ENCODE results near the gene DKKL1.
"Not testable (repeated sequence)": the region's sequence is repeated elsewhere in the genome, so short reads cannot be mapped to it uniquely, and the experiment has no call there.

DKKL1 gene

DNA sequence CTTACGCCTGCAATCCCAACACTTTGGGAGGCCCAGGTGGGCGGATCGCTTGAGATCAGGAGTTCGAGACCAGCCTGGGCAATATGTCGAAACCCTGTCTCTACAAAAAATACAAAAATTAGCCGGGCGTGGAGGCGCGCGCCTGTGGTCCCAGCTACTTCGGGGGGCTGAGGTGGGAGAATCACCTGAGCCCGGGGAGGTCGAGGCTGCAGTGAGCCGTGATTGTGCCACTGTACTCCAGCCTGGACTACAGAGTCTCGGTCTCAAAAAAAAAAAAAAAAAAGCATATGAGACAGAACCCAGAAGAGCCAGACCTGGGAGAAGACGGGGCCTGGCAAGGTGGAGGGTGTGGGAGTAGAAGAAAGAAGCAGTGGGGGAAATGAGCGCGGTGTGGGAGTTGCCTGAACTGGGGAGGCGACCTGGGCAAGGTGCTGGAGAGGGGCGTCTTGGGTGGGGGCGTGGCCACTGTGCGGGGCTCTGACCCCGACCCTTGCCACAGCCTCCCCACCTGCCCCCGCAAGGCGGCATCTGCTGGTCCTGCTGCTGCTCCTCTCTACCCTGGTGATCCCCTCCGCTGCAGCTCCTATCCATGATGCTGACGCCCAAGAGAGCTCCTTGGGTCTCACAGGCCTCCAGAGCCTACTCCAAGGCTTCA is 533 bp downstream of the DKKL1 start:
- Histone ChIP-seq H2AFZ (ENCODE audit: low read length, unreplicated experiment) (peak overlapping the region; percentile 43), H3K4me1 (ENCODE audit: control insufficient read depth, insufficient read depth, low read length, unreplicated experiment) (no peaks in the 10 kb centered on the region), H3K79me2 (ENCODE audit: control insufficient read depth, insufficient read depth, low read length, unreplicated experiment) (no peaks in the 10 kb centered on the region), H3K36me3 (ENCODE audit: insufficient read depth, low read length) (no peaks in the 10 kb centered on the region), H3K27ac (ENCODE audit: low read depth, low read length) (no peak overlapping the region), H3K27me3 (ENCODE audit: insufficient read depth, low read length) (no peaks in the 10 kb centered on the region), H3K4me3 (ENCODE audit: low read depth, low read length) (no peak overlapping the region; the same call in 1 of the 2 replicates)

GRCh38 chr19:49366110-49366509 is 2.4 kb downstream of the DKKL1 start:
- Histone ChIP-seq H3K79me2 (ENCODE audit: control insufficient read depth, insufficient read depth, low read length, unreplicated experiment) (no peaks in the 10 kb centered on the region), H3K4me1 (ENCODE audit: control insufficient read depth, insufficient read depth, low read length, unreplicated experiment) (no peaks in the 10 kb centered on the region), H3K27ac (ENCODE audit: low read depth, low read length) (no peak overlapping the region), H3K4me3 (ENCODE audit: low read depth, low read length) (no peak overlapping the region), H2AFZ (ENCODE audit: low read length, unreplicated experiment) (no peak overlapping the region), H3K36me3 (ENCODE audit: insufficient read depth, low read length) (no peaks in the 10 kb centered on the region), H3K27me3 (ENCODE audit: insufficient read depth, low read length) (no peaks in the 10 kb centered on the region)

DNA sequence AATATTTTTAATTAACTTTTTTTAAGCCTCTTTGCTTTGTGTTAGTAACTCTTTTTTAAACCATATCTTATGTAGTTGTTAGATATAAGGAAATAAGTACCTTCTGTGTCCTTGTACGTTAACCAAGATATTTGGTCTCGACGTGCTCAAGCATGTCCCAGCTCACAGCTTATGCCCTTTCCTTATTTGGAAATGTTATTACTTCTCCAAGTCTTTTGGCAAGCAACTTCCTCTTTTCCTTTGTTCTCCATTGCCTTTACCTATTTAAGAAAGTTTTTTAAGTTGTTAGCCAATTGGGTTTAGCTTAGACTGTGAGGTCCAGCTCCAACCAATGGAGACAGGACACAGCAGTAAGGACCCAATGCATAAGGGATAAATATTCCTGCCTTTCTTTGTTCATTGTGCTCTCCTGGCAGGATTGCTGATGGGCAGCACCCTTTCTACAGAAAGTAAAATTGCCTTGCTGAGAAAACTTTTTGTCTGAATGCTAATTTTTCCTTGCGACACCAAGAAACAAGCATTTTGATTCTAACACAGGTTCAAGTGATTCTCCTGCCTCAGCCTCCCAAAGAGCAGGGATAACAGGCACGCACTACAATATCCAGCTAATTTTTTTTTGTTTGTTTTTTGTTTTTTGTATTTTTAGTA is 5.2 kb downstream of the DKKL1 start:
- Histone ChIP-seq H2AFZ (ENCODE audit: low read length, unreplicated experiment) (no peak overlapping the region), H3K36me3 (ENCODE audit: insufficient read depth, low read length) (no peaks in the 10 kb centered on the region), H3K4me3 (ENCODE audit: low read depth, low read length) (no peak overlapping the region), H3K27ac (ENCODE audit: low read depth, low read length) (no peak overlapping the region), H3K27me3 (ENCODE audit: insufficient read depth, low read length) (no peaks in the 10 kb centered on the region), H3K79me2 (ENCODE audit: control insufficient read depth, insufficient read depth, low read length, unreplicated experiment) (no peaks in the 10 kb centered on the region), H3K4me1 (ENCODE audit: control insufficient read depth, insufficient read depth, low read length, unreplicated experiment) (no peaks in the 10 kb centered on the region)

- H2AFZ ChIP-seq (ENCODE audit: low read length, unreplicated experiment): no peak overlapping the region
- H3K27ac ChIP-seq (ENCODE audit: low read depth, low read length): no peak overlapping the region
- H3K4me1 ChIP-seq (ENCODE audit: control insufficient read depth, insufficient read depth, low read length, unreplicated experiment): no peaks in the 10 kb centered on the region
- no peak overlapping the region for H3K4me3 ChIP-seq (ENCODE audit: low read depth, low read length)
- H3K27me3 ChIP-seq (ENCODE audit: insufficient read depth, low read length): no peaks in the 10 kb centered on the region
- no peaks in the 10 kb centered on the region for H3K79me2 ChIP-seq (ENCODE audit: control insufficient read depth, insufficient read depth, low read length, unreplicated experiment)
- H3K36me3 ChIP-seq (ENCODE audit: insufficient read depth, low read length): no peaks in the 10 kb centered on the region
Observed at GRCh38 chr19:49371184-49371583, 7.5 kb downstream of the DKKL1 start.

GRCh38 chr19:49373174-49373573 is 9.5 kb downstream of the DKKL1 start:
- H3K4me1 ChIP-seq (ENCODE audit: control insufficient read depth, insufficient read depth, low read length, unreplicated experiment); H3K27ac ChIP-seq (ENCODE audit: low read depth, low read length): not testable (repeated sequence)

GRCh38 chr19:49374665-49375434 is 11.2 kb downstream of the DKKL1 start:
- Histone ChIP-seq H3K36me3 (ENCODE audit: insufficient read depth, low read length) (no peaks in the 10 kb centered on the region), H3K4me1 (ENCODE audit: control insufficient read depth, insufficient read depth, low read length, unreplicated experiment) (no peaks in the 10 kb centered on the region), H3K27ac (ENCODE audit: low read depth, low read length) (no peak overlapping the region)

More at GRCh38 chr19:49373174-49373573, 9.5 kb downstream of the DKKL1 start:
- H3K27me3 ChIP-seq (ENCODE audit: insufficient read depth, low read length); H3K36me3 ChIP-seq (ENCODE audit: insufficient read depth, low read length); H3K79me2 ChIP-seq (ENCODE audit: control insufficient read depth, insufficient read depth, low read length, unreplicated experiment); H3K4me3 ChIP-seq (ENCODE audit: low read depth, low read length); H2AFZ ChIP-seq (ENCODE audit: low read length, unreplicated experiment): not testable (repeated sequence)

DNA sequence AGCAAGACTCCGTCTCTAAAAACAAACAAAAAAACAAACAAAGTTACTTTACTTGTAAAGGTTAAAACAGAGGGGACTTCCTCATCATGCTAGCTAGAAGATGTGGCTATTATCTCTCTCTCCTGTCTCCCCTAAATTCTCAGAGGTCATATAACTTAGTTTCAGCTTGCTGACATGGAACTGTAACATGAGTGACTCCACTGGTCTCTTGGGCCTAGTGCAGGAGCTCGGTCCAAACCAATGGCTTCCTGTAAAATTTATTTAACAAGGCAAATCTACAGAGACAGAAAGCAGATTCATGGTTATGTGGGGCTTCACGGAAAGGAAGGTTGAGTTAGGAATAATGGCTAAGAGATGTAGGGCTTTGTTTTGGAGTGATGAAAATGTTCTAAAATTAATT is 14.8 kb downstream of the DKKL1 start:
- no peaks in the 10 kb centered on the region for H3K27me3 ChIP-seq (ENCODE audit: insufficient read depth, low read length)
- no peaks in the 10 kb centered on the region for H3K4me1 ChIP-seq (ENCODE audit: control insufficient read depth, insufficient read depth, low read length, unreplicated experiment)
- no peak overlapping the region for H3K27ac ChIP-seq (ENCODE audit: low read depth, low read length)
- no peak overlapping the region for H2AFZ ChIP-seq (ENCODE audit: low read length, unreplicated experiment)
- H3K79me2 ChIP-seq (ENCODE audit: control insufficient read depth, insufficient read depth, low read length, unreplicated experiment): no peaks in the 10 kb centered on the region
- H3K36me3 ChIP-seq (ENCODE audit: insufficient read depth, low read length): no peaks in the 10 kb centered on the region
- H3K4me3 ChIP-seq (ENCODE audit: low read depth, low read length): no peak overlapping the region

More at GRCh38 chr19:49374665-49375434, 11.2 kb downstream of the DKKL1 start:
- Histone ChIP-seq H3K79me2 (ENCODE audit: control insufficient read depth, insufficient read depth, low read length, unreplicated experiment) (no peaks in the 10 kb centered on the region), H3K4me3 (ENCODE audit: low read depth, low read length) (no peak overlapping the region), H3K27me3 (ENCODE audit: insufficient read depth, low read length) (no peaks in the 10 kb centered on the region), H2AFZ (ENCODE audit: low read length, unreplicated experiment) (no peak overlapping the region)

GRCh38 chr19:49380391-49380790 is 16.7 kb downstream of the DKKL1 start:
- H3K27me3 ChIP-seq (ENCODE audit: insufficient read depth, low read length): no peaks in the 10 kb centered on the region

DNA sequence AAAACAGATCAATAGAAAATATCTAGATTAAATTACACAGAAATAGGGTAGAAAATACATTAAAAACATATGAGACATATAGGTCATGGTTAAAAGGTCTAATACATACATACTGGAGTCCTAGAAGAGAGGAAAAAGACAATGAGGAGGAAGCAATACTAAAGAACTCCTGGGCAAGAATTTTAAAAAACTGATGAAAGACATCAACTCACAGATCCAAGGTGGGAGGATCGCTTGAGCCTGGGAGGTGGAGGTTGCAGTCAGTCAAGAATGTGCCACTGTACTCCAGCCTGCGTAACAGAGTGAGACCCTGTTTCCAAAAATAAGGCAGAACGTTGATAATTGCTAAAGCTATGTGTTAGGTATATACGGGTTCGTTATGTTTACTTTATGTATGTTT is 19.0 kb downstream of the DKKL1 start:
- H3K79me2 ChIP-seq (ENCODE audit: control insufficient read depth, insufficient read depth, low read length, unreplicated experiment): no peaks in the 10 kb centered on the region
- H2AFZ ChIP-seq (ENCODE audit: low read length, unreplicated experiment): no peak overlapping the region
- no peaks in the 10 kb centered on the region for H3K36me3 ChIP-seq (ENCODE audit: insufficient read depth, low read length)
- no peaks in the 10 kb centered on the region for H3K27me3 ChIP-seq (ENCODE audit: insufficient read depth, low read length)
- H3K27ac ChIP-seq (ENCODE audit: low read depth, low read length): no peak overlapping the region
- H3K4me1 ChIP-seq (ENCODE audit: control insufficient read depth, insufficient read depth, low read length, unreplicated experiment): no peaks in the 10 kb centered on the region
- no peak overlapping the region for H3K4me3 ChIP-seq (ENCODE audit: low read depth, low read length)

More at GRCh38 chr19:49380391-49380790, 16.7 kb downstream of the DKKL1 start:
- Histone ChIP-seq H3K36me3 (ENCODE audit: insufficient read depth, low read length) (no peaks in the 10 kb centered on the region), H3K79me2 (ENCODE audit: control insufficient read depth, insufficient read depth, low read length, unreplicated experiment) (no peaks in the 10 kb centered on the region), H2AFZ (ENCODE audit: low read length, unreplicated experiment) (no peak overlapping the region), H3K4me3 (ENCODE audit: low read depth, low read length) (no peak overlapping the region), H3K4me1 (ENCODE audit: control insufficient read depth, insufficient read depth, low read length, unreplicated experiment) (no peaks in the 10 kb centered on the region), H3K27ac (ENCODE audit: low read depth, low read length) (no peak overlapping the region)

GRCh38 chr19:49383599-49383998 is 19.9 kb downstream of the DKKL1 start:
- Histone ChIP-seq H3K4me1 (ENCODE audit: control insufficient read depth, insufficient read depth, low read length, unreplicated experiment) (no peaks in the 10 kb centered on the region), H3K4me3 (ENCODE audit: low read depth, low read length) (no peak overlapping the region), H3K27ac (ENCODE audit: low read depth, low read length) (no peak overlapping the region)

More at GRCh38 chr19:49383599-49383998, 19.9 kb downstream of the DKKL1 start:
- Histone ChIP-seq H2AFZ (ENCODE audit: low read length, unreplicated experiment) (no peak overlapping the region), H3K27me3 (ENCODE audit: insufficient read depth, low read length) (no peaks in the 10 kb centered on the region), H3K36me3 (ENCODE audit: insufficient read depth, low read length) (no peaks in the 10 kb centered on the region), H3K79me2 (ENCODE audit: control insufficient read depth, insufficient read depth, low read length, unreplicated experiment) (no peaks in the 10 kb centered on the region)

Data from ACC112 (cell line).